Stimulated activated CD4-positive, alpha-beta T cell treated with anti-CD3 and anti-CD28 coated beads, Interleukin-15, amount 100 ng/mL, for 1 hour (primary cell): ENCODE measurements around the gene PAX5.
A peak's percentile ranks its signal among the peaks of the same experiment; 100 is the strongest.

ENCODE experiments used
- DNase-seq, 2 donors: peaks; one replicate each; pipeline ENCODE4 v3.0.0-alpha.2; 2020; ENCODE audit warnings: low read depth in 1 of 2, low spot score in 1 of 2

The PAX5 gene

DNA sequence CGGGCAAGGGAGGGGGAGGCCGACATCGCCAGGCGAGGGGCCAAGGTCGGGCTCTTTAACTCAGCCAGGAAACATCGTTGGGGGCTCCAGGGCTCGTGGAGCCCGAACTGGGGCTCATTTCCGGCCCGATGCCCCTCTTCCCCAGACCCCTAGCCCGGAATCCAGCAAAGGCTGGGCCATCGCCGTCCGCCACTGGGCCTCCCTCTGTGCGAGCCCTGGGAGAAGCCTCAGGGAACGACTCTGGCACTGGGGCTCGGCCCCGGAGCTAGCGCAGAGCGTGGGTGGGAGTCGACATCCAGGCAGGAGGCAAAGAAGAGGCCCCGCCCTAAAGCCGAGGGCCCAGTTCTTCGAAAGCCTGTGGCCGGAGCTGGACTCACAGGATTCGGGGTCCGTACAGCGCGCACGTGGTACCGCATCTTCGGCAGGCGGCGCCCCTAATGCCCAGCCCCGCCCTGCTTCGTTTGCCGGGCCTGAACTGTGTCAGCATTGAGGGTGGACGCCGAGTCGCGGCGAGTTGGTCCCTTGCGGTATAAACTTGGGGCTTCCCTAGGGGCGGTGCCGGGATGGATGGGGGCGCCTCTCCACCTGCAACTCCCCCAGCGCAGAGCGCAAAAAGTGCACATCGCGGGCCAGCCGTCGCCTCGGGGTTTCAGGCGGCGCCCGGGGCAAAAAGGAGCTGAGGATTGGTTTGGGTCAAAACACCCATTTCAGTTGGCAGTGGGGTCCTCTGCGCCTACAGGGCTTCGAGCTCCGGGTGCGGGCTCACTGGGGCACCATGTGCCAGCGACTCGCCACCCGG is 3.6 kb upstream of the PAX5 start:
- DNase-seq, result no peak

DNA sequence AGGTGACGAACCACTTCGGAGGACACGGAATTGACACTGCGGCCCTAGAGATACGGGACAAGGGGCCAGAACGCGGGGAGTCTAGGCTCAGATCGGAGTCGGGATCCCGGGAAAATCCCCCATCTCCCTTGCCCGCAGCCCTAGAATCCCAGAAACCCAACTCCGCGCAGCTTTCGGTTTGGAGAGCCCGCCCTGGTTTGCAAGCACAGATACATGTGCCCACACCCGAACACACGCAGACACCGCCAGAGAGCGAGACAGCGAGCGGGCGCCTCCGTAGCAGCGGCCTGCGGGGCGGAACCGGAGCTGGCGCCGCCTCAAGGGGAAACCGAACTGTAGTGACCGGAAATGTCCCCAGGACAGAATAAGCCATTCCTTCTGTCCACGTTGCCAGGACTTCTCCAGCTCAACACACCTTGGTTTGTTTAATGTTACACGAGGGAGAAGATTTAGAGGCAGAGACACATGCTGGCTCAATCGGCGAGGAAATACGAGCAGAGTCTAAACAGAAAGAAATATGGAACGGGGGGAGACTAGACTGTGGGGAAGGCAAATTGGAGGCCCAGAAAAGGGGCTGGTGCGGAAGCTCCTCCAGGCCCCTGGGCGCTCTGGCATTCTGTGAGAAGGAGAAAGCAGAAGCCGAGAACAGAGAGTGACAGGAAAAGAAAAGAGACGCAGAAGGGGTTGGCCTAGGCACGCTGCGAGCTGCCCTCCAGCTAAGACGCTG is 2.9 kb upstream of the PAX5 start:
- DNase-seq, result peak in 1 of 2 donors; percentile 43

DNA sequence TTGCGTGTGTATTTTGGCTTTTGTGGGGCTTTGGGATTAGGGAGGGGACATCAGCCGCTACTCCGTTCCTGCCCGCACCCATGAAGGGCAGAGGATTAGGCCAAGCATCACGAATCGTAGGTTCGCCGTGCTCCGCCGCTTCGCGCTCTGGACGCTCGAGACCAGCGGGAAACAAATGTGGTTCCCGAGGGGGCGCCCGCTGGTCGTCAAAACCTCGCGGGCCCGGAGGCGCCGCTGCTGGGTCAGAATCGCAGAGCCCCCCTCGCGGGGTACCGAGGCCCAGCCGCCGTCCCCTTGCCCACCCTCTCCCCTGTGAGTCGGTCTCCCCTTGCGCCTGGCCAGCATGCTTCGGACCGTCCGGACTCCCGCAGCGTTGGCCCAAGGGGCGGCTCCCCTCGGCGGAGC is 2.3 kb upstream of the PAX5 start:
- DNase-seq, result no peak

DNA sequence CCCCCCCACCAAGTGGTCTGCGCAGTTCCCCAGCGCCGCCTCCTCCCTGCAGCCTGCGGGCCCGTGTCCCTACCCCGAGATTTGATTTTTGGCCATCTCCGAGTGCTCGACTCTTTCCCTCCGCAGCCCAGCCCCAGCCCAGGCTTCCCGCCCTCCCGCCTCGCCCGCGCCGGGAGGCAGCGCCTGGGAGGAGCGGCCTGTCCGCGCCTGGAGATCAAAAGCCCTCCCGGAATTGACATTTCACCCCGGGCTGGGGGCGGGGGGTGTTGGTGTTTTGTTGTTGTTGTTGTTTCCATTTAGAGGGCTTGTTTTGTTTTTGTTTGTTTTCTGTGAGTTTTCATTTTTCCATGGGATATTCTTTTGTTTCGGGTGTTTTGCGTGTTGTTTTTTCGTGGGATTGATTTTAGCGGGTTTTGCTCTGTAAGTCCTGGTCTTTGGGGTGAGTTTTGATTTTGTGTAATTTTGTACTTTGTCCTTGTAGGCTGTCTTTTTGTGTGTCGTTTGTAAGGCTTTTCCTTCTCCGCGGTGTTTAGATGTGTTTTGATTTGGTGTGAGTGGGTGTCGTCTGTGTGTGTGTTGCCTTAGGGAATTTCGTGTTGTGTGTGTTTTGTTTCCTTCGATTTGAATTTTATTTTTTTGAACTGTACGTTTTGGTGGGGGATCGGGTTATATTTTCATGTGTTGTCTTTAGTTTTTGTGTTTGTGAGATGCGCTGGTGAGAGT is 1.7 kb upstream of the PAX5 start:
- no peak for DNase-seq

DNA sequence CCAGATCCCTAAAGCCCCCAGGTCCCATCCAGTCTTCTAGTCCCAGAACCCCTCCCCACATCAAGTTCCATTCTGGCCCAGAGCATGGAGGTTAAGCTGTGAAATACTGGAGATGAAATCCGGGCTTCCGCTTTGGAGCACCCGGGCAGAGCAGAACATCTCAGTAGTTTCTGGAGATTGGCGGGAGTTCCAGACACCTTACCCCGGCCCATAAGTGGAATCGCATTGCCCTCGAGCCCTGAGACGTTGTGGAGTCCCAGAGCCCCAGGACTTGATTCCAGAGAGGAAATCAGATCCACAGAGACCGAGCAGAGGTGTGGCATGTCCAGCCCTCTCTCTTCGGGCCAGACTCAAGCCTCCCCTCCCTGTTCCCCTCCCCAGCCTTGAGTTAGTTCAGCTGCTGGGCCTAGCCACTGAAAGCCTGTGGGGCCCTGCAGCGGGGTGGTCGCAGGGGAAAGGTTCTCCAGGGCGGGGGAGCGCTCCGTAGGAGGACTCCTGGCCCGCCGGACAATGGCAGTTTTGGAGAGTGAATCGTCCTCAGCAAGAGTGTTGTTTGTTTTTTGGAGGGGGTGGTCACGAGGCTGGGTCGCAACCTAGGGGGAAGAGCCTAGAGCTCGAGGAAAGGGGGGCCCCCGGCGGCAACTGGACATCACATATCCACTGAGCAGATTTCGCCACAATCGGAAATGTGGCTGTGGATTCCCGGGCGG is 1.0 kb upstream of the PAX5 start:
- no peak for DNase-seq

DNA sequence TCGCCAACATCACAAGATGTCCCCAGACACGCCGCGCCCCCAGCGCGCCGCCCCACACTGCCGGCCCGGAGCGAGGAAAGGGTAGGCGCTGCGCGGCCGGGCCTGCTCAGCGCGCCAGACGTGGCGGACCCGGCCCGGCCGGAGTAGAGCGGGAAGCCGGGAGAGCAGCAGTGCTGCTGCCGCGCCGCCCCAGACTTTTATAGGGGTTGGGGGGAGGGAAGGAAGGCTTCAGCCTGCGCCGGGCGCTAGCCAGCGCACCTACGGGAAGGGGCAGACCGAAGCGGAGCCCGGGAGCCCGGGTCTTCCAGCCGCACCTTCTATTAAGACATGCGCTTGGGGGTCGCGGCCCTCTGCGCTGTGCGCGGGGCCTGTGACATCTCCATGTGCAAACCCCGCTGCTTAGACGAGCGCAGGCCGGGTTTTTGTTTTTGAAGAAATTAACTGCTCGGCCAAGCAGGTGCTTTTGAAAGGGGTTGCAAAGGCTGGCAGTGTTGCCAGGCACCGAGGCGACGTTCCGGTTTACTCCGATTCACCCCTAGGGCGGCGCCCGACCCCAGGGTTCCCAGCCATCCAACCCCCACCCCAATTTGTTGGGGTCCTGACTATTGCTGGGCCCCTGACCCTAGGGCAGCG is 353 bp upstream of the PAX5 start:
- DNase-seq, result no peak

DNA sequence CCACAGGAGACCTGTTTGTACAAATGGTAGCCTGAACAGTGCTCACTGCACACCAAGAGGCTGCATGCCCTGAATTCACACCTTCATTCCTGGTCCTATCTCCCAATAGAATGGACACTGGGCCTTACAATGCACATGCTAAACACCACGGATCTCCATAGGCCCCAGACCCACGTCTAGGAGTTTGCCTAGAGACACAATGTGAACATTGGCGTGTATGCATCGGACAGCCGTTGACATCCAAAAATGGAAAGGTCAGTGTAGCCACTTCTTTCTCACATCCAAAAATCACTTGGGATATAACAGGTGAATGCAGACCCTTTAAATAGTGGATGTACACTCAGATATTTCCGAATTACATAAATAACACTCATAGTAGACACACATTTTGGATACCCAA is 927 bp downstream of the PAX5 start:
- no peak for DNase-seq

DNA sequence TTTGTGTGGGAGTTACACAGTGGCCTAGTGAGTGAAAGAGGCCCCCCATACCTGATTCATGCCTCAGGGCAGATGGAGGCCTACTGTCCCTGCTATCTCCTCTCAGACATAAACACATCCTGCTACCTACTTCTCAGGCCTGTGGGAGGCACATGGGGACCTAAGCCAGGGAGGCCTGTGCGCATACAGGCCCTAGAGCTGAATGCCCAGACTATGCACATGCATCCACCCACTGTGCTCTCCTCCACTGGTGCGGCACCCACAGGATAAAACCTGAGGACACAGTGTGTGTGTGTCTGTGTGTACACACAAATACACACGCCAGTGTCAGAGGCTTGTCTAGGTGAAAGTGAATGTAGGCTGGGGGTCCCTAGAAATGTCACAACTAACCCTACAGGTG is 1.4 kb downstream of the PAX5 start:
- DNase-seq, result no peak

DNA sequence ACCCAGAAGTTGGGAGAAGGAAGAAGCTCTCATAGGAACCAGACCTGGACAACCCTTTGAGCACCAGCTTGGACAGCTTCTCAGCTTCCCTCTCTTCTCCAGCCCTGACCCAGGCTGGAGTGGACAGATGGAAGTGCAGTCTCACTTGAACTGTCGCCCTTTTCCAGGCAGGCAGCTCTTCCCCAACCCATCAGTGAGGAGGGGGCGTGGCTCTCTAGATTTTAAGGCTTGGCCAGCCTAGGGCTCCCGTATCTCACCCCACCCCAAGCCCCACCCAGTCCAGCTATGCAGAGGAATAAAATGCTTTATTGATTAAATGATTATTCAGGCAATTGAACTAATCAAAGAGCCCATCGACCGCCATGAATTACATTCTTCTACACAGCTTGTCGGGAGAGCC is 2.2 kb downstream of the PAX5 start:
- no peak for DNase-seq

DNA sequence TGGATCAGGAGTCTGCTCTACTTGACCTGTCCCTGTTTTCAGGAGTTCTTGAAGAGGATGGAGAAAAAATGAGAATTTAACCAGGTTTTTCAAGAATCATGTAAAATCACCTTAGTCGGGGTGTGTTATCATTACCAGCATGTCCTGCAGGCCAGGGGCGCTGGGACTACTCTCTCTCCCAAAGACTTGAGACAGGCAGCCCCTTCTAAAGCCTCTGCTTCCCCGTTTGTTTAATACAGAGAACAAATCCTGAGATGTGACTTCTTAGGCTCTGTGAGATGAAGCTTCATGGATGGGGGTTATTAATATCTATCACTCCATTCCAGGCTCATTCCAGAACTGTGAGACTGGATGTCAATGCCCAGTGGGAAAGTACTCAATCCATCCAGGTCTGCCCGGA is 3.0 kb downstream of the PAX5 start:
- DNase-seq, result no peak

DNA sequence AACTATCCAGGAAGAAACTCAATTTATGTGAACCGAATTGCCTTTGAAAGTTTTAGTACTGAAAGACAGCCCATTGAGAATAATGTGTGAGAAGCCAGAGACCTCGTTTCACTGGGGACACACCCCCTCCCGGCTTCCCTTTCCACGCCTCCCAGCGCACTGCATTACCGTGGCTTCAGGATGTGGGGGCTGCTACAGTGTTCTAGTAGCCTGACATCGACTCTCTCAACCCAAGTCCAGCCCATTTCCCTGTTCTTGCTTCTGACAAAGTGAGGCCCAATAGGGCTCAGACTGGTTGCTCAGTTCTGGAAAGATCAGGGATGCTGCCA is 3.5 kb downstream of the PAX5 start:
- DNase-seq, result no peak

DNA sequence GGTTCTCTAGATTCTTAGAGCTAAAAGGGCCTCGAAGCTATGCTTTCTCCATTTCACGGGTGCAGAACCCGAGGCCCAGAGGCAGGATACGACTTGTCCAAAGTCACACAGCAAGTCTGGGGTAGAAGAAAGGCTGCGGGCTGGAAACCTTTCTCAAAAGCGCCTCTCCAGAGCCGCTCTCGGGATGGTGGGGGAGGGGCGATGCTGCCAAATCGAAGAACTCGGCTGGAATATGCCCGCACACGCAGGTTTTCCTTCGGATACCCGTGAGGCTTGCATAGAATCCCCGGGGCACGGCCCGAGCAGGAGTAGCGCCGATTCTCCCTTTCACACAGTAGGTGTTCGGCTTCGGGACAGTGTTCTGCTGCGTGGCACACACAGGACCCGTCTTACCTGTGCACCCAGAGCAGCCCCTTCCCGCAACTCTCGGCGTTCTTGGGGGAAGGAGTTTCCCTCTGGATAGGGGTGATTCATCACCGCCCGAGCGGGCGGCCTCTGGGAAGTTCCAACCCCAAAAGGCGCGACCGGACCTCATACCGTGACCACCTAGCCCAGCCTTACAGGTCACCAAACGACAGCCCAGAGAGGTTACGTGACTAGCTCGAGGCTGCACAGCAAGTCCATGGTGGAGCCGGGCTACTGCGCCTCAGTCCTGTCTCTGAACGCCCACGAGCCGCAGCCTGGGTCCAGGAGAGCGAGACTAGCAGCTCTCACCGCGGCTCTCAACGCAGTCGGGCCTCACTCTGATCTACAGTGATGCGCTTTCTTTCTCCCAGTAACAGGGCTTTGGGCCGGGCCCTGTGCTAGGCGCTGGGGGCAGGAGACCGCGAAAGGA is 4.1 kb downstream of the PAX5 start:
- no peak for DNase-seq

DNA sequence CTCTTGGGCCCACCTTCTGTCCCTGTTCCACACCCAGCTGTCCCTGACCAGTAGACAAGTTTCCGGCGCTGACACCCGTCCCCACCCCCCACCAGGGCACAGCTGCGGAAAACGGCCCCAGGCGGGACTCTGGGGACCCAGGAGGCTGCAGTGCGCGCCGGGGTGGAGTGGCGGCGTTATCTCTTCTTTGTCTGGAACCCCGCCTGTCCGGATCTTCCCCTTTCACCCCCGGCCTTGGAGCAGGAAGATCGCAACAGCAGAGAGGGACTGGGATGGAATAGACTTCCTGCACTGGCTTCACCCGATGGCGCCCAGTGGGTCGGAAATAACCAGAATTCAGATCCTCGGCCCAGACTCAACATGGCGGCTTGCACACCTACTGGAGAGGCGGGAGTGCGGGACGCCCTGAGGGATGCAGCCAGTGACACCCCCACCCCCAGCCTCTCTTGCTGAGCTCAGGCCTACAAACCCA is 4.7 kb downstream of the PAX5 start:
- no peak for DNase-seq

DNA sequence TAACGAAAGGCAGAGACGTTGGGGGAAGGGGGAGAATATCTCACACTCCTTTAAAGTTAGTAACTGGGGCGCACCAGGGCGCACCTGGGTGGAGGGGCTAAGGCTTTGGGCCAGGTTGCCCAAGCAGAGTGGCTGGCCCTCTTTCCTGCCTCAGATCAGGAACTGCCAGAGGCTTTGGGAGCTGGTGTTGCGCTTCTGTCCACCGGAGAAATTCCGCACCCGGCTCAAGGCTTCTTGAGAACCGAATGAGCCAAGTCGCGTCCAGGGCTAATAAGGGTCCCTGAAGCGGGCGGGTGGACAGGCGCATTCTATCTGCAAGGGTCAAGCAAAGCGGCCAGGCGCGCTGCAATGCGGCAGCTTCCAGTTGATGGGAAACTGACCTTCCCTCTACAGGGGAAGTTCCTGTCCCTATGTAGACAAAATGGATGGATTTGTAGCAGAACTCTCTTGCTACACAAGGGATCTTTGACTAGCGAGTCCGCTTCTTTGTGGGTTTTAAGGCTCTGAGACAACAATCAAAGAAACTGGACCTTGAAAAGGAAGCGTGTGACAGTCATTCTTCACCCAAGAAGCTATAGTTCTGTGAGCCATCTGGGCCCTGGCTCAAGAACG is 5.5 kb downstream of the PAX5 start:
- DNase-seq, result no peak

DNA sequence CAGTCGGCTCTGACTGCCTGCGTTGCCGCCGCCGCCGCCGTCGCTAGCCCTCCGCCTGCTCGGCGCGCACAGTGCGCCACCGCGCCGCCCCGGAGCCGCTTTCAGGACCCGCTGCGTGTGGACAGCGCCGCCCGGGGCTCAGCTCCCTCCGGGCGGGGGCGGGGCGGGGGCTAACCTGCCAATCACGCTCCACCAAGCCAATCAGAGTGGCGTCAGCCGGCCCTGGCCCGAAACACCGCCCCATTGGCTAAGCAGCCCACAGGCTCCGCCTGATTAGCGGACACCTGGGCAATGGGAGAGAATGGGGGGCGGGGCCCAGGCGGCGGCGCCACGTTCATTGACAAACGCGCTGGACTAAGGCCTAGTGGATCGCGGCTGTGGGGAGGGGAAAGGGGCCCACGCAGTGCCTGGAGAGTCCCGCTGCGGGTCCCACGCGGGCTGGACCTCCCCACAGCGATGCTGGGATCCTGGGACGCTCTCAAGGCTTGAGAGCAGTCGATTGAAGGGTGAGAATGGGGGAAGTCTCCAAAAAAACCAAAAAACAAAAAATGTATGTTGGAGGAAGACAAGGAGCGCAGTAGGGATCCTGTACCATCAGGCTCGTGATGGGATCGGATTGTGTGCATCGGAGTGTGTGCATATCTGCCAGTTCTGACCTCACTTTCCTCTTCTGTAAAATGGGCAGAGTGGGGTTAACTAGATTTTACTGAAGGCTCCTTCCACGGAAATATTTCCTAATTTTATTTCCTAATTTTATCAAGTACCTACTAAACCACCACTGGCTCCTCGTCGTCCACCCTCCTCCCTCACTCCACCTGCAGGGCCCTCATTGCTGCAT is 6.3 kb downstream of the PAX5 start:
- DNase-seq, result peak; percentile 53 to 78

DNA sequence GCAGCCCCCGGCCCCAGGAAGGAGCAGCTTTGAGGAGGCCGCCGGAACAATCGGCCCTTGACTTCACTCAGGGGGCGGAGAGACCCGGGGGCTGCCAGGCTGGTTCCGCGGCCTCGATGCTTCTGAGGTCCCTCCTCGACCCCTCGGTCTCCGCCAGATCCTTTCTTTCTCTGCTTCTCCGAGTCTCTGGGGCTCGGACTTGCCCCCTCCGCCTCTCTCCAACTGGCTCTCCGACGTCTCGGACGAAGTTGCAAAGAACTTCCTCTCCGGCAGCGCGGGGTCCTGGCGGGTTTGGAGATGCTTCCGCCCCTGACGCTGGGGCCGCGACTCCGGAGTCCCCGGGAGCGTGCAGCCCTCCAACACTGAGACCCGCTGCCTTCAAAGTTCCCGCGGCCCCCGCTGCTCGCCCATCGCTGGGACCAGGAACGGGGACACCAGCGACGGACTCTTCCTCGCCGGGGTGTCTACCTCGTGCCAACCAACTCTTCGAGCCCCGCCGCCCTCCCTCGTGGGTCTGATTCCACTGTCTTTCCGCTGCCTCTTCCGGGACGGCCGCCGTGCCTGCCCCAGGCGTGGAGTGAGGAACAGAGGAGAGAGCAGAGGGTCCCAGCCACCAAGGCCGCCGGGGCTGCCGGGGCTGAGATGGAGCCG is 7.0 kb downstream of the PAX5 start:
- no peak for DNase-seq

DNA sequence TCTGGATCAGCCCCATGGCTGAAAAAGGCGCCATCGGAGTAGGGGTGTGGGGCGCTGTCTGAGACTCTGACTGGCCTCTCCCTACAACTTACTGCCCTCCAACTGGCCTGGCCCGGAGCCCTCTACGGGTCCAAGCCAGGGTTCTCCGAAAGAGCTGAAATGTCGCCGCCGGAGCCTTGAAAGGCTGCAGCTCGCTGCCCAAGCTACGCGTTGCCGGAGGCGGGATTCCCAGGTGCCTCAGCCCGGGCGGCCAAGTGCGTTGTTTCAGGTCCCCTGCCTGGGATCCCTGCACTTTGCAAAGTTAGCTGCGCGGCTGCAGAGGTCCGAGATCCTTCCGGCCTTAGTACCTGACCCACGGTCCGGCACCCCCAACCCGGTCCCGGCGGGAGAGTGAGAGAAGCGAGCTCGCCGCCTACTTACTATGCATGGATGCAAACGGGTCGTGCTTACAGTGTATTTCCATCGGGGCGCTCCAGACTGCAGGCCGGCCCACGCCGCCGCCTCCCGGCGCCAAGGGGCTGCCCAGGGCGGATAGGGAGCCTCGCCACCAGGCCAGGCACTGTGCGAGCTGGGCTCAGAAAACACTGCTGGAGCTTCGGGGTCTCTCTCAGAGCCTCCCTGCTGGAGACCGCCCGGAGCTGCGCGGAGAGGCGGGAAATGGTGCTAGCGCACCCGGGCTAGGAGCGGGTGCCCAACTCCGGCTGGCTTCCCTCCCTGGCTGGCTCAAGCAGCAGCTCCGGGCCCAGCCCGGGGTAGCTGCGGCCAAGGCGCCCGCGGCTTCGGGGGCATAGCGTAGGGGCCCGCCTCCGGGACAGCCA is 7.7 kb downstream of the PAX5 start:
- DNase-seq, result no peak

DNA sequence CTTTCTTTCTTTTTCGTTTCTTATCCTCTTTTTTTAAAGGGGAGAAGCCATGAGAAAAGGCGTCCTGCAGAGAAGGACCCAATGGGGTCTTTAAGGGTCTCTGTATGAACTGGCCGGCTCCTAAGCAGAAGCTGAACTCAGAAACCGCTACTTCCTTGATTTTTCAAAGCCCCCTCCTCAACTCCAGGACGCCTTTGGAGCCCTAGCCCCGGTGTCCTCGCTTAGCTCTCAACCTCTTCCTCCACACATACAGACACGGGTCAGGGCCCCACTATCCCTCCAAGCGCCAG is 8.3 kb downstream of the PAX5 start:
- DNase-seq, result no peak
